Breast epithelium (tissue), 4 donors: ENCODE data around the gene STAG1. TPM values are rescaled to one million over a fixed set of nuclear protein-coding genes. Genes with fewer than 3 reads are reported as not detected.

Experiments
- DNase-seq, 2 donors: peaks; one replicate each; pipeline ENCODE4 v3.0.0-alpha.2; 2019; ENCODE audit warnings: low spot score in 2 of 2
- H3K27ac ChIP-seq, 2 donors: fragments of 200-600 bp; sonication (generic) in 1 of 2; one replicate each; pipeline ENCODE4 v1.5.1; 2016 to 2019; ENCODE audit warnings: mild to moderate bottlenecking in 1 of 2
- H3K27me3 ChIP-seq, 2 donors: fragments of 200-600 bp; sonication (generic) in 1 of 2; one replicate each; pipeline versions ENCODE4 v1.5.1 to v1.6.0; 2017 to 2019; ENCODE audit warnings: control low read depth in 1 of 2, mild to moderate bottlenecking in 1 of 2
- H3K36me3 ChIP-seq: fragments of 200-600 bp; one replicate; pipeline ENCODE4 v1.5.1; 2019
- H3K4me1 ChIP-seq, 2 donors: fragments of 200-600 bp; sonication (generic); one replicate each; pipeline ENCODE4 v1.5.1; 2016 to 2019; ENCODE audit warnings: control low read depth in 1 of 2
- H3K4me3 ChIP-seq, 3 donors: fragments of 200-600 bp; sonication (generic); 1 replicate in 2 of 3; 2 replicates in 1 of 3; pipeline ENCODE4 v1.5.1; 2016 to 2019; ENCODE audit warnings: mild to moderate bottlenecking in 3 of 3, moderate library complexity in 2 of 3
- H3K9me3 ChIP-seq, 2 donors: fragments of 200-600 bp; sonication (generic) in 1 of 2; one replicate each; pipeline ENCODE4 v1.5.1; 2016 to 2019; ENCODE audit warnings: control low read depth in 1 of 2
- POLR2A ChIP-seq: fragments of 450-650 bp; IDR thresholded peaks from one replicate; pipeline ENCODE4 v1.6.1; 2016; ENCODE audit warnings: antibody characterized with exemption, mild to moderate bottlenecking, moderate library complexity
- POLR2AphosphoS5 ChIP-seq, 3 donors: sonication (generic); formaldehyde crosslinking; IDR thresholded peaks; one replicate each; pipeline ENCODE4 v1.6.1; 2017; ENCODE audit warnings: antibody characterized with exemption in 3 of 3
- intact Hi-C: fragments of 100-400 bp; cut with DNase I; formaldehyde crosslinking; loops from one replicate; pipeline ENCODE4 v1.15.1; 2023; ENCODE audit warnings: low total_unique reads
- total RNA-seq, 3 donors: library from RNA; depleted of rRNA; stranded (reverse); fragments of >200 nt; gene quantifications; one replicate each; pipeline ENCODE4 v1.1.0, GENCODE V29; 2016
- TF ChIP-seq, protein P1 (sequence below), 3 donors: fragments of 450-650 bp; IDR thresholded peaks; one replicate each; pipeline ENCODE4 v1.5.1; 2016 to 2017; ENCODE audit warnings: antibody characterized with exemption in 3 of 3, mild to moderate bottlenecking in 3 of 3, moderate library complexity in 3 of 3

The STAG1 gene
- total RNA-seq, 3 donors from 2014 or later: 54.4 to 83.7 (median 73.7) TPM

DNA sequence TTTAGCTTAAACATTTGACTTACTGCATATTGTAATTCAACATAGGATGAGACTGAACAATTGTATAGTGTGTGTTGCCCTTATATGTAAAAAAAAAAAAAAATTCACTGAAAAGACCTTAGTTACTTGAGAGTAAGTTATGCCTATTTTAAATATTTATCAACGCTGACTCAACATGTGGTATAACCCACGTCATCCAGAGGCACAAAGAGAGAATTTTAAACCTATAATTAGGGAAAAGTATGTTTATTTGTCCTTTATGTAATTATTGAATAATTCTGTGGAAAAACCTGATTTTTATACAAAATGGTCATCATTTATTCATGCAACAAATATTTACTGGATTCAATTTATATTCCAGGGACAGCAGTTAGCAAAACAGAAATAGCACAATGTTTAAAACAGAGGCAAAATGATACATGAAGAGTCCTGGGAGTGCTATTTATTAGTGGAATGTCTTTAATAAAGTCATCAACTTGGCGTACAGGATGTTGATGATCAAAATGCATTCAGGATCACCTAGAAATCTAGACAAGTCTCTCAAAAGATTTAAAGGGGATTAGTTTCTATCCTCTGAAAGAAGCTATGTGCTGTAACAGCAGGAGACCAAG, 278.4 kb downstream of the STAG1 start:
- H3K27ac ChIP-seq: no peak overlapping the region
- H3K4me3 ChIP-seq: no peak overlapping the region
- intact Hi-C loops: no loop called here
- DNase-seq: no peak
- H3K4me1 ChIP-seq: no peaks in the 10 kb centered on the region
- H3K9me3 ChIP-seq: peaks cover 0 to 9% of the 10 kb centered on the region in 2 donors
- no peak for TF ChIP-seq POLR2AphosphoS5 (IDR thresholded peaks at IDR 0.05)
- TF ChIP-seq, protein P1, sequence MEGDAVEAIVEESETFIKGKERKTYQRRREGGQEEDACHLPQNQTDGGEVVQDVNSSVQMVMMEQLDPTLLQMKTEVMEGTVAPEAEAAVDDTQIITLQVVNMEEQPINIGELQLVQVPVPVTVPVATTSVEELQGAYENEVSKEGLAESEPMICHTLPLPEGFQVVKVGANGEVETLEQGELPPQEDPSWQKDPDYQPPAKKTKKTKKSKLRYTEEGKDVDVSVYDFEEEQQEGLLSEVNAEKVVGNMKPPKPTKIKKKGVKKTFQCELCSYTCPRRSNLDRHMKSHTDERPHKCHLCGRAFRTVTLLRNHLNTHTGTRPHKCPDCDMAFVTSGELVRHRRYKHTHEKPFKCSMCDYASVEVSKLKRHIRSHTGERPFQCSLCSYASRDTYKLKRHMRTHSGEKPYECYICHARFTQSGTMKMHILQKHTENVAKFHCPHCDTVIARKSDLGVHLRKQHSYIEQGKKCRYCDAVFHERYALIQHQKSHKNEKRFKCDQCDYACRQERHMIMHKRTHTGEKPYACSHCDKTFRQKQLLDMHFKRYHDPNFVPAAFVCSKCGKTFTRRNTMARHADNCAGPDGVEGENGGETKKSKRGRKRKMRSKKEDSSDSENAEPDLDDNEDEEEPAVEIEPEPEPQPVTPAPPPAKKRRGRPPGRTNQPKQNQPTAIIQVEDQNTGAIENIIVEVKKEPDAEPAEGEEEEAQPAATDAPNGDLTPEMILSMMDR (IDR thresholded peaks at IDR 0.05): no peak
- no peak for TF ChIP-seq POLR2A
- H3K36me3 ChIP-seq: no peaks in the 10 kb centered on the region
- no peaks in the 10 kb centered on the region for H3K27me3 ChIP-seq

DNA sequence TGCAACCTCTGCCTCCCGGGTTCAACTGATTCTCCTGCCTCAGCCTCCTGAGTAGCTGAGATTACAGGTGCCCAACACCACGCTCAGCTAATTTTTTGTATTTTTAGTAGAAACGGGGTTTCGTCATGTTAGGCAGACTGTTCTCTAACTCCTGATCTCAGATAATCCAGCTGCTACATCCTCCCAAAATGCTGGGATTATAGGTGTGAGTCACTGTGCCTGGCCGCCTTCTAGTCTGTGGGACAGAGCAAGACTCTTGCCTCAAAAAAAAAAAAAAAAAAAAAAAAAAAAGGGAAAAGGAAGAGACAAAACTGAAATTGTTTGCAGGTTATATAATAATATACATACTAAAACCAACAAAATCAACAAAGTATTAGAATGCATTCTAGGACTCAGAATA, 286.9 kb downstream of the STAG1 start:
- Histone ChIP-seq H3K9me3 (no peaks in the 10 kb centered on the region), H3K36me3 (peaks cover 5% of the 10 kb centered on the region), H3K27ac (no peak overlapping the region), H3K27me3 (no peaks in the 10 kb centered on the region), H3K4me3 (no peak overlapping the region), H3K4me1 (no peaks in the 10 kb centered on the region)
- no peak for DNase-seq
- TF ChIP-seq, protein P1 (IDR thresholded peaks at IDR 0.05): no peak
- no peak for TF ChIP-seq POLR2AphosphoS5 (IDR thresholded peaks at IDR 0.05)
- TF ChIP-seq POLR2A: no peak
- intact Hi-C loops: no loop called here

DNA sequence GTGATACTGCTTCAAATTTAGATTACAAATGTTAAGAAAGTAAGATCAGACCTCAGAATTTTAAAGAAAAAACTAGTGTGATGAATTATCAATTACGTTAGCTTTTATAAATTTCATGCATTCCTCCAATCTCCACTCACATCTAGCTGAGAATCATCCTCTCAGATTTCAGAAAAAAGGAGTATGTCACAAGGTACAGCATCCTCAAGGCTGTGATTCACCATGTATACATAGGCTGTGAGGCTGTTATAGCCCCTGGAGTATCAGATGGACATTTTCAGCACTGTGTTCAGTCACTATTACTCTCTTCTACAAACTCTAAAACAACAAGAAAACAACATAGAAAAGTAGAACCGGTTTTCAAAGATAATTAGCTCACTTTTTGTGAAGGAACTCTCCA, 287.7 kb downstream of the STAG1 start:
- H3K4me1 ChIP-seq: no peaks in the 10 kb centered on the region
- H3K9me3 ChIP-seq: no peaks in the 10 kb centered on the region
- H3K36me3 ChIP-seq: peaks cover 5% of the 10 kb centered on the region
- intact Hi-C loops: no loop called here
- H3K4me3 ChIP-seq: no peak overlapping the region
- TF ChIP-seq, protein P1 (IDR thresholded peaks at IDR 0.05): no peak
- TF ChIP-seq POLR2A (no peak), POLR2AphosphoS5 (IDR thresholded peaks at IDR 0.05) (no peak)
- H3K27me3 ChIP-seq: no peaks in the 10 kb centered on the region
- H3K27ac ChIP-seq: no peak overlapping the region
- DNase-seq: no peak

DNA sequence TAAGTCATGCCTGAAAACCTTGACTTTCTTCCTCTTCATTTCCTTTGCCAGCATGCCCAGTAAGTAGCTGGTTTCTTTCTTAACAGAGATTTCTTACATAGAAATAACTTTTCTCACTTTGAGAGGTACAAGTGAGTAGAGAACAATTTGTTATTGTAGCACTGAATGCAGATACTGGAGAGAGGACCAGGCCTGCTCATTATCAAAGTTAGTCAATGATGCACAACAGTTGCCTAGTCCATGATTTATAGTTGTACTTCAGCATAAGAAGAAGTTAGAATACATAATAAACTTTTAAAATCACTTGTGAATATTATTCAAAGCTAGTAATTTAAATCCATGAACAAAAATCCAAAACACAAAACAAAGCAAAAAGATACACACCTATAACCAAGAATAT, 289.0 kb downstream of the STAG1 start:
- no peak overlapping the region for H3K27ac ChIP-seq
- H3K27me3 ChIP-seq: no peaks in the 10 kb centered on the region
- peaks cover 0 to 1% of the 10 kb centered on the region in 2 donors for H3K9me3 ChIP-seq
- TF ChIP-seq, protein P1 (IDR thresholded peaks at IDR 0.05): no peak
- TF ChIP-seq POLR2AphosphoS5 (IDR thresholded peaks at IDR 0.05) (no peak), POLR2A (no peak)
- H3K4me3 ChIP-seq: no peak overlapping the region
- H3K36me3 ChIP-seq: peaks cover 5% of the 10 kb centered on the region
- no peak for DNase-seq
- intact Hi-C loops: no loop called here
- no peaks in the 10 kb centered on the region for H3K4me1 ChIP-seq

DNA sequence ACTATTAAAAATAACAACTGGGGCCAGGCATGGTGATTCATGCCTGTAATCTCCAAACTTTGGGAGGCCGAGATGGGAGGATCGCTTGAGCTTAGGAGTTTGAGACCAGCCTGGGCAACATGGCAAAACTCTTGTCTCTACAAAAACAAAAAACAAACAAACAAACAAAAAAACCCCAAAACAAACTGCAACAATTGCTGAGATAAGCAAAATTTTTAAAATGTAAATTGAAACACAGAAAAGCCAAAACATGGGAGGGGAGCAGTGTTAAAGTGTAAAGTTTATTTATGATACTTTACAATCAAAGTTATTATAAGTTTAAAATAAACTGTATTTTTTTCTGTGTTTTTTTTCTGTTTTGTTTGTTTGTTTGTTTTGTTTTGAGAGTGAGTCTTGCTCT, 294.4 kb downstream of the STAG1 start:
- peaks cover 27 to 29% of the 10 kb centered on the region in 2 donors for H3K9me3 ChIP-seq
- no peak overlapping the region for H3K27ac ChIP-seq
- TF ChIP-seq POLR2A: no peak
- TF ChIP-seq, protein P1 (IDR thresholded peaks at IDR 0.05): no peak
- no peak for TF ChIP-seq POLR2AphosphoS5 (IDR thresholded peaks at IDR 0.05)
- H3K4me1 ChIP-seq: no peaks in the 10 kb centered on the region
- no peak for DNase-seq
- no peak overlapping the region for H3K4me3 ChIP-seq
- intact Hi-C loops: no loop called here
- H3K36me3 ChIP-seq: no peaks in the 10 kb centered on the region
- H3K27me3 ChIP-seq: no peaks in the 10 kb centered on the region
